AG04450 (cell line): ENCODE results near the gene GOLGA6L7. TPM values are rescaled to one million over a fixed set of nuclear protein-coding genes. Genes with fewer than 3 reads are reported as not detected.

Source experiments
- CTCF ChIA-PET: fragments of 300-600, 350-600 bp; formaldehyde crosslinking; extraction: SDS; loops from one replicate; lab custom pipeline; 2022; ENCODE audit warnings: antibody characterized with exemption, inconsistent platforms; lab: Charles Lee
- POLR2A ChIA-PET: fragments of 350-600 bp; formaldehyde crosslinking; extraction: SDS; loops from one replicate; lab custom pipeline; 2021; ENCODE audit warnings: antibody characterized with exemption, inconsistent platforms; lab: Yijun Ruan, JAX
- DNase-seq: peaks from one replicate; pipeline ENCODE4 v3.0.0-alpha.2; 2011; ENCODE audit warnings: low read depth, low spot score
- H3K27ac ChIP-seq: one replicate; pipeline ENCODE4 v1.5.1; 2012; ENCODE audit warnings: low read depth, low read length, control low read depth
- H3K27me3 ChIP-seq: one replicate; pipeline ENCODE4 v1.6.0; 2012; ENCODE audit warnings: low read length; ENCODE audit not compliant: control insufficient read depth, insufficient read depth
- H3K4me3 ChIP-seq: 2 replicates; pipeline ENCODE4 v1.5.1; 2011; ENCODE audit warnings: mild to moderate bottlenecking, low read depth, low read length, control low read depth
- H3K9me3 ChIP-seq: 2 replicates; pipeline ENCODE4 v1.5.1; 2012; ENCODE audit warnings: low read length; ENCODE audit not compliant: control insufficient read depth, insufficient read depth
- CTCF ChIP-seq: IDR thresholded peaks from 2 replicates; pipeline ENCODE4 v1.5.1; 2011; ENCODE audit warnings: low read depth, low read length, control low read depth, inconsistent platforms
- polyA plus RNA-seq: library from polyadenylated mRNA; depleted of rRNA; stranded (reverse); fragments of >200 nt; gene quantifications from 2 replicates; pipeline ENCODE4 v1.2.3, GENCODE V29; 2011

The GOLGA6L7 gene
- polyA plus RNA-seq, 1 experiment = not detected

- H3K27me3 ChIP-seq = peaks cover 2% of the 10 kb centered on the region
- ChIA-PET POLR2A (no interaction called here), CTCF (no interaction called here)
Measured at GRCh38 chr15:28876845-28877185, 28.4 kb upstream of the GOLGA6L7 start.

GRCh38 chr15:28876131-28876844, 27.8 kb upstream of the GOLGA6L7 start:
- H3K27me3 ChIP-seq = peaks cover 2% of the 10 kb centered on the region
- no peak overlapping the region for H3K4me3 ChIP-seq
- no peak overlapping the region for H3K27ac ChIP-seq
- no peaks in the 10 kb centered on the region; the same call in 1 of the 2 replicates for H3K9me3 ChIP-seq
- no peak for TF ChIP-seq CTCF
- POLR2A ChIA-PET = no interaction called here
- CTCF ChIA-PET = interaction anchor here (1.1 kb wide), 1 partner anchor 214 kb away, joined by 3 read pairs; no protein-coding TSS in a partner anchor
- DNase-seq = no peak

More at GRCh38 chr15:28876845-28877185, 28.4 kb upstream of the GOLGA6L7 start:
- Histone ChIP-seq H3K4me3 (no peak overlapping the region), H3K9me3 (no peaks in the 10 kb centered on the region; the same call in 1 of the 2 replicates), H3K27ac (no peak overlapping the region)
- no peak for TF ChIP-seq CTCF
- no peak for DNase-seq

GRCh38 chr15:28875461-28876000, 27.1 kb upstream of the GOLGA6L7 start:
- no peak for DNase-seq
- H3K27me3 ChIP-seq = peaks cover 2% of the 10 kb centered on the region
- H3K27ac ChIP-seq = no peak overlapping the region
- H3K9me3 ChIP-seq = no peaks in the 10 kb centered on the region; the same call in 1 of the 2 replicates
- no peak overlapping the region for H3K4me3 ChIP-seq
- CTCF ChIA-PET = interaction anchor here (1.1 kb wide), 1 partner anchor 215 kb away, joined by 3 read pairs; no protein-coding TSS in a partner anchor
- no peak for TF ChIP-seq CTCF
- POLR2A ChIA-PET = no interaction called here

- Histone ChIP-seq H3K9me3 (no peaks in the 10 kb centered on the region; the same call in 1 of the 2 replicates), H3K4me3 (no peak overlapping the region), H3K27ac (no peak overlapping the region), H3K27me3 (no peaks in the 10 kb centered on the region)
- ChIA-PET POLR2A (no interaction called here), CTCF (interaction anchor here (1.1 kb wide), 1 partner anchor 230 kb away, joined by 4 read pairs; no protein-coding TSS in a partner anchor)
- peak; percentile 23 for TF ChIP-seq CTCF
- DNase-seq = no peak
Measured at GRCh38 chr15:28873585-28874190, 25.2 kb upstream of the GOLGA6L7 start.

- Histone ChIP-seq H3K9me3 (no peaks in the 10 kb centered on the region; the same call in 1 of the 2 replicates), H3K4me3 (no peak overlapping the region), H3K27me3 (no peaks in the 10 kb centered on the region), H3K27ac (no peak overlapping the region)
- ChIA-PET POLR2A (no interaction called here), CTCF (no interaction called here)
- TF ChIP-seq CTCF = no peak
- DNase-seq = no peak
Measured at GRCh38 chr15:28873006-28873405, 24.6 kb upstream of the GOLGA6L7 start.
